Muscle of leg (tissue), 11 donors: ENCODE measurements around the gene TBC1D32. TPM values are rescaled to one million over a fixed set of nuclear protein-coding genes. Genes with fewer than 3 reads are reported as not detected.
A peak's percentile ranks its signal among the peaks of the same experiment; 100 is the strongest.
"Not testable (repeated sequence)": the region's sequence is repeated elsewhere in the genome, so short reads cannot be mapped to it uniquely, and the experiment has no call there.

Experiments
- DNase-seq: peaks from one replicate; pipeline ENCODE4 v3.0.0; 2013
- H3K27ac ChIP-seq: one replicate; pipeline ENCODE4 v1.5.1; 2013; ENCODE audit warnings: mild to moderate bottlenecking, low read length, control low read depth
- H3K27me3 ChIP-seq: one replicate; pipeline ENCODE4 v1.6.1; 2013; ENCODE audit warnings: low read length; ENCODE audit not compliant: control insufficient read depth, insufficient read depth
- H3K36me3 ChIP-seq: one replicate; pipeline ENCODE4 v1.6.1; 2013; ENCODE audit warnings: low read length; ENCODE audit not compliant: control insufficient read depth, insufficient read depth
- H3K4me1 ChIP-seq: one replicate; pipeline ENCODE4 v1.6.1; 2013; ENCODE audit warnings: low read length; ENCODE audit not compliant: control insufficient read depth, insufficient read depth
- H3K4me3 ChIP-seq: one replicate; pipeline ENCODE4 v1.5.1; 2013; ENCODE audit warnings: low read length, control low read depth
- H3K9me3 ChIP-seq: replicated peaks from 2 replicates; pipeline ENCODE4 v1.6.1; 2013; ENCODE audit warnings: low read depth, low read length; ENCODE audit not compliant: control insufficient read depth
- WGBS: methylation state at CpG from one replicate; pipeline ENCODE4 v1.1.5; 2013; ENCODE audit warnings: missing lambda C conversion rate; ENCODE audit not compliant: insufficient coverage; 5-methylcytosine and 5-hydroxymethylcytosine counted together
- polyA plus RNA-seq, 8 donors: library from polyadenylated mRNA; unstranded; fragments of 120-200 nt; gene quantifications; one replicate each; pipeline versions ENCODE4 v1.2.1 to v1.2.3, GENCODE V29; 2013; ENCODE audit warnings: inconsistent platforms in 1 of 8, low replicate concordance in 1 of 8; ENCODE audit not compliant: insufficient read length in 8 of 8, insufficient read depth in 1 of 8
- total RNA-seq: library from RNA; stranded (reverse); fragments of 120-200 nt; gene quantifications from one replicate; pipeline ENCODE4 v1.2.4, GENCODE V29; 2013

The TBC1D32 gene
- total and polyA plus RNA-seq, 9 donors, result 5.1 to 12.9 (median 5.8) TPM

- H3K36me3 ChIP-seq, result no peaks in the 10 kb centered on the region
- no peak overlapping the region for H3K27ac ChIP-seq
- no peak for DNase-seq
- H3K9me3 ChIP-seq, result no peaks in the 10 kb centered on the region
- no peaks in the 10 kb centered on the region for H3K4me1 ChIP-seq
- no peaks in the 10 kb centered on the region for H3K27me3 ChIP-seq
- H3K4me3 ChIP-seq, result no peak overlapping the region
Measured at GRCh38 chr6:121302882-121303281, 31.4 kb downstream of the TBC1D32 start.

DNA sequence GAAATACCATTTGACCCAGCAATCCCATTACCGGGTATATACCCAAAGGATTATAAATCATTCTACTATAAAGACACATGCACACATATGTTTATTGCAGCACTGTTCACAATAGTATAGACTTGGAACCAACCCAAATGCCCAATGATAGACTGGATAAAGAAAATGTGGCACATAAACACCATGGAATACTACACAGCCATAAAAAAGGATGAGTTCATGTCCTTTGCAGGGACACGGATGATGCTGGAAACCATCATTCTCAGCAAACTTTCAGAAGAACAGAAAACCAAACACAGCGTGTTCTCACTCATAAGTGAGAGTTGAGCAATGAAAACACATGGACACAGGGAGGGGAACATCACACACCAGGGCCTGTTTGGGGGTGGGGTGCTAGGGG lies 33.1 kb downstream of the TBC1D32 start:
- not testable (repeated sequence) for DNase-seq, H3K27ac ChIP-seq, H3K4me3 ChIP-seq, H3K9me3 ChIP-seq, H3K4me1 ChIP-seq, H3K36me3 ChIP-seq, H3K27me3 ChIP-seq
- no CpG with 5 or more reads among the region's 3 CpGs for WGBS

- DNase-seq, result no peak
- WGBS, result no CpG with 5 or more reads among the region's 1 CpG
- H3K9me3 ChIP-seq, result no peaks in the 10 kb centered on the region
Measured at GRCh38 chr6:121297694-121298093, 36.6 kb downstream of the TBC1D32 start.

GRCh38 chr6:121285041-121285440 lies 49.2 kb downstream of the TBC1D32 start:
- no peaks in the 10 kb centered on the region for H3K9me3 ChIP-seq
- H3K36me3 ChIP-seq, result no peaks in the 10 kb centered on the region
- no CpG with 5 or more reads among the region's 1 CpG for WGBS
- DNase-seq, result no peak
- no peaks in the 10 kb centered on the region for H3K27me3 ChIP-seq
- H3K4me1 ChIP-seq, result no peaks in the 10 kb centered on the region
- H3K4me3 ChIP-seq, result no peak overlapping the region
- no peak overlapping the region for H3K27ac ChIP-seq

More at GRCh38 chr6:121297694-121298093, 36.6 kb downstream of the TBC1D32 start:
- no peaks in the 10 kb centered on the region for H3K4me1 ChIP-seq
- no peak overlapping the region for H3K4me3 ChIP-seq
- no peaks in the 10 kb centered on the region for H3K36me3 ChIP-seq
- no peaks in the 10 kb centered on the region for H3K27me3 ChIP-seq
- no peak overlapping the region for H3K27ac ChIP-seq

DNA sequence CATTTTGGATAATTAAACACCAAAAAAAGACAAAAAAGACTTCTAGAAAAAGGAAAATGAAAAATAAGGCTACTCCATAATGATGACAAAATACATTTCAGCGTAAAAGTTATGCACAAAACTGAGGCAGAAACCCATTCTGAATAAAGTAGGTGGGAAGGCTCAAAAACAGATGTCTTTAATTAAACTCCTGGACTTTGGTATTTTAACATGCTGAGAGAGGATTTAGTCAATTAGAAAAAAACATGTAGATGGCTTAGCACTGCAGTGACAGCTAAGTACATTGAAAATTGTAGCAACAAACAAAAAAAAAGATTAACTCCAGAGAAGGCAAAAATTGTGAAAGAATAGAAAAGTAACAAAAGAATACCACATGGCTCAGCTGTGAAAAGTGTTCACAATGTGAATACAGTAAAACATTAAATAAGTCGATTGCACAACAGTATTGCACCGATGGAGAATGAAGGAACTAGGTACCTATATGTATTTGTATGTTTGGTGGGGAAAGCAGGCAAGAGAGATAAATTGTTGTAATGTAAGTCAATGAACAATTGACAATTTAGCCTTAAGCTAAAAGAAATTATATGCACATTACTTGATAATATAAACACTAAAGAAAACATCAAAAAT lies 59.5 kb downstream of the TBC1D32 start:
- no CpG with 5 or more reads among the region's 3 CpGs for whole genome bisulfite sequencing
- no peaks in the 10 kb centered on the region for H3K9me3 ChIP-seq
- H3K27me3 ChIP-seq, result no peaks in the 10 kb centered on the region
- no peak for DNase-seq
- no peaks in the 10 kb centered on the region for H3K4me1 ChIP-seq
- H3K36me3 ChIP-seq, result no peaks in the 10 kb centered on the region
- H3K27ac ChIP-seq, result no peak overlapping the region
- H3K4me3 ChIP-seq, result no peak overlapping the region

DNA sequence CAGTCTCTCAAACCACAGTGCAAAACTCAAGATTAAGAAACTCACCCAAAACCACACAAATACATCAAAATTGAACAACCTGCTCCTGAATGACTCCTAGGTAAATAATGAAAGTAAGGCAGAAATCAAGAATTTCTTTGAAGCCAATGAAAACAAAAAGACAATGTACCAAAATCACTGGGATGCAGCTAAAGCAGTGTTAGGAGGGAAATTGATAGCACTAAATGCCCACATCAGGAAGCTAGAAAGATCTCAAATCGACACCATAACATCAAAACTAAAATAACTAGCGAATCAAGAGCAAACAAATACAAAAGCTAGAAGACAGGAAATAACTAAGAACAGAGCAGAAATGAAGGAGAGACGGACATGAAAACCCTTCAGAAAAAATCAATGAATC lies 70.5 kb downstream of the TBC1D32 start:
- DNase-seq, result no peak
- Histone ChIP-seq H3K36me3 (no peaks in the 10 kb centered on the region), H3K27me3 (no peaks in the 10 kb centered on the region), H3K4me3 (no peak overlapping the region), H3K4me1 (no peaks in the 10 kb centered on the region), H3K27ac (no peak overlapping the region), H3K9me3 (peaks cover 15% of the 10 kb centered on the region)
- no CpG with 5 or more reads among the region's 3 CpGs for WGBS

DNA sequence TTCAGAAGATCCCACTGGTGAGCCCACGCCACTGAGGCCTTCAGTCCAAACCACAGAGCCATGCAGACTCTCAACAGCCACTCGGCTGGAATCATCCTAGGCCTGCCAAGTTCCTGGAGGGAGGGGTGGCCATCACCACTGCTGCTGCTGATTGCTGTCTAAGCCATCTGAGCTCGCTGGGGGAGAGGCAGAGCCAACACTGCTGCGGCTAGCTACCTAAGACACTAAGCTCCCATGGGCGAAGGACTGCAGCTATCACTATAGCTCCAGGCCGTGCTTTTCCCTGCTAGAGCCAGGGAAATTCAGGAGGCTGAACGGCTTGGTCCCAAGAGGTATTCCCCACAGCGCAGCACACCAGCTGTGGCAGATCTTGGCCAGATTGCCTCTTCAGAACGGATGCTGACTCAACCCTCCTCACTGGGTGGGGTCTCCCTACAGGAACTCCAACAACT lies 73.6 kb downstream of the TBC1D32 start:
- DNase-seq, result peak; percentile 57
- WGBS, result 47% methylated on average over 7 of the region's 9 CpGs
- no peak overlapping the region for H3K27ac ChIP-seq

DNA sequence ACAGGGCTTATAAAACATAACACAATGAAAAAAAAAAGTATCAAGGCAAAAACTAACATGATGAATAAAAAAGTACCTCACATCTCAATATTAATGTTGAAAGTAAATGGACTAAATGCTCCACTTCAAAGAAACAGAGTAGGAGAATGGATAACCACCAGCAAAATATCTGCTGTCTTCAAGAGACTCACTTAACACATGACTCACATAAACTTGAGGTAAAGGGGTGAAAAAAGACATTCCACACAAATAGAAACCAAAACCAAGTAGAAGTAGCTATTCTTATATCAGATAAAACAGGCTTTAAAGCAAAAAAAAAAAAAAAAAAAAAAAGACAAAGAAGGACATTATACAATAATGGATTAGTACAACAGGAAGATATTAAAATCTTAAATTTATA lies 86.9 kb downstream of the TBC1D32 start:
- no peak overlapping the region for H3K4me3 ChIP-seq
- H3K9me3 ChIP-seq, result peaks cover 8% of the 10 kb centered on the region
- no peak overlapping the region for H3K27ac ChIP-seq
- peaks cover 4% of the 10 kb centered on the region for H3K36me3 ChIP-seq
- no peaks in the 10 kb centered on the region for H3K4me1 ChIP-seq
- H3K27me3 ChIP-seq, result no peaks in the 10 kb centered on the region
- DNase-seq, result no peak

More for the DNA sequence above, 73.6 kb downstream of the TBC1D32 start:
- Histone ChIP-seq H3K27me3 (no peaks in the 10 kb centered on the region), H3K9me3 (peaks cover 7% of the 10 kb centered on the region), H3K4me1 (no peaks in the 10 kb centered on the region), H3K4me3 (no peak overlapping the region), H3K36me3 (no peaks in the 10 kb centered on the region)

GRCh38 chr6:121242386-121242785 lies 91.9 kb downstream of the TBC1D32 start:
- Histone ChIP-seq H3K9me3 (peaks cover 5% of the 10 kb centered on the region), H3K4me3 (no peak overlapping the region), H3K36me3 (peaks cover 4% of the 10 kb centered on the region), H3K27me3 (no peaks in the 10 kb centered on the region), H3K4me1 (no peaks in the 10 kb centered on the region), H3K27ac (no peak overlapping the region)
- WGBS, result no CpG with 5 or more reads among the region's 2 CpGs
- no peak for DNase-seq

GRCh38 chr6:121237859-121238258 lies 96.4 kb downstream of the TBC1D32 start:
- H3K4me1 ChIP-seq, result no peaks in the 10 kb centered on the region
- no CpG with 5 or more reads among the region's 1 CpG for WGBS
- H3K4me3 ChIP-seq, result no peak overlapping the region
- H3K27me3 ChIP-seq, result no peaks in the 10 kb centered on the region
- DNase-seq, result no peak
- H3K27ac ChIP-seq, result no peak overlapping the region
- H3K9me3 ChIP-seq, result no peaks in the 10 kb centered on the region
- peaks cover 5% of the 10 kb centered on the region for H3K36me3 ChIP-seq

DNA sequence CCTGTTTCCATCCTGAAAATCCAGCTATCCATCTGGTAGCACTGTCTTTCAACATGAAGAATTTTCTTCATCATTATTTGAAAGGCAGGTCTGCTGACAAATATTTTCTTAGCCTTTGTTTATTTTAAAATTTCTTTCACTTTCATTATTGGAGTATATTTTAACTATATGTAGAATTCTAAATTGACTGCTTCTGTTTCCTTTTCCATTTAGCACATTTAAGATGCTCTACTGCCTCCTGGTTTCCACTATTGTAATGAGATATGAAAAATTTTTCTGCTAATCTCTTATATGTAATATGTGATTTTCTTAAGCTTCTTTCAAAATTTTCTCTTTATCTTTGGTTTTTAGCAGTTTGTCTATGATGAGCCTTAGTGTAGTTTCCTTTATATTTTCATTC lies 97.3 kb downstream of the TBC1D32 start:
- Histone ChIP-seq H3K4me1 (no peaks in the 10 kb centered on the region), H3K36me3 (peaks cover 5% of the 10 kb centered on the region), H3K27ac (no peak overlapping the region), H3K27me3 (no peaks in the 10 kb centered on the region), H3K9me3 (no peaks in the 10 kb centered on the region), H3K4me3 (no peak overlapping the region)
- DNase-seq, result no peak
